COLO668 (cell line): Measurements from ENCODE around the gene PRSS50.
A peak's percentile ranks its signal among the peaks of the same experiment; 100 is the strongest.
"Not testable (repeated sequence)": the region's sequence is repeated elsewhere in the genome, so short reads cannot be mapped to it uniquely, and the experiment has no call there.

ENCODE experiments used
- DNase-seq: peaks from one replicate; lab custom pipeline; 2025; ENCODE audit not compliant: unreplicated experiment; lab: John Stamatoyannopoulos, UW

PRSS50 gene

DNA sequence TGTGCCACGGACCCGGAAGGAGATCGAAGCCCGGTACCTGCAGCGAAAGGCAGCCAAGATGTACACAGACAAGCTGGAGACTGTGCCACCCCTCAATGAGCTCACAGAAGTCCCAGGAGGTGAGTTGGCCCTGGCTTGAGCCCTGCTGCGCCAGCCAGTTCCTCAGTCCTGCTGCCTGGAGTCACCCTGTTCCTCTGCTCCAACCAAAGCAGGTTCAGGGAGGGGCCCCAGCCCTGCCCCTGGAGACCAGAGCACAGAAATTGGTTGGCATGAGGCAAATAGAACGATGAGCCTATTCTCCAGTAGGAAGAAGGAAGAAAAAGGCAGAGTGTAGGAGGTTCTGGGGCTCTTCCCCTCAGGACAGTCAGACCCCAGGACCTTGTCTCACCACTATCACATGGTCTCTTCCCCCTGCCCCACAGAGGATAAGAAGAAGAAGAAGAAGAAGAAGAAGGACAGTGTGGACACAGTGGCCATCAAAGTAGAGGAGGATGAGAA, 8.5 kb downstream of the PRSS50 start:
- no peak for DNase-seq

DNA sequence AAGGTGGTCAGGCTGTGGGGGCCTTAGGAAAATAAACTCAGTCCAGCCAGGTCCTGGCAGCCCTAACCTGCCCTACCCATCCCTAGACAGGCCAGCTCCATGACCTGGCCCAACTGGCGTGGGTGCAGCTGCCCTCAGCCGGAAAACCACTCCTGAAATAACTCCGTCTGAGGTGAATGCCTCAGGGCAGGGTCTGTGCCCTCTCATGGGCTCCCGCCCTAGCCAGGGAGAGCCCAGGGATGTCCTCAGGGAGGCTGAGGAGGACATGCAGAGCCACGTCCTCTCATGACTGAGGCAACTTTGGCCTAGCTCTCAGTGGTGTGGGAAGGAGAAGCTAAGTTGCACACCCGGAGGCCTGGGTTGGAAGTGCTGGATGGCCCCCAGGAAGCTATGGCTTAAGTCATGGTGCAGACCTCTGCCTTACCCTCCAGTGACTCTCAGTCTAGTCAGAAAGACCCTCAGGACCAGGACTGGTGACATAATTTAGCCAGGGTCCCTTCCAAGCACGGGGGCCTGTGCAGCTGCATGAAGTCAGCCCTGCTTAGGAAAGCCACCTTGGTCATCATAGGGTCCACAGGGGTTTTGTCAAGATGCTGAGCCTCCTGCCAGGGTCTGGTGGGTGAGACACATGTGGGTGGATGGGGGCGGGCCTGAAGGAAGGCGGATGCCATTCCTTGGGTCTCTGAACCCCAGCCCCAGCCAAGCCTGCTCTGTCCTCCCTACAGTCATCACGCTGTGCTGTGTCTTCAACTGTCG, 9.1 kb downstream of the PRSS50 start:
- DNase-seq: no peak

DNA sequence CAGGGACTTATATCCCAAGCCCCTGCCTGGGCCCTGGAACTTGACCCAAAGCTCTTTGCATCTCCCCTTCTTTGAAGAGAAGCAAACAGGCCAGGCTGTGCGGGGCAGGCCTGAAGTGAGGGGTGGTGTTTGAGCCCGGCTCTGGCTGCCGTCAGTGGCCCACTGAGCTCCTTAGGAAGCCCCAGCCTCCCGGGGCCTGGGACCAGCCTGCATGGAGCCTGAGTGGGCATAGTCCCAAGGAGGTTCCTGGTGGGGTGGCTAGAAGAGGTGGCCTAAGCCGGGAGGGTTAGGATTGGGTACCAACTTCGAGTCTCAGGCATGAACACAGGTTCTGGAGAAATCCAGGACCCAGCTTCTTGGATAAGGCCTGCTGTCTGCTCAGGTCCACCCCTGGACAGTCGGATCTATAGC, 10.1 kb downstream of the PRSS50 start:
- no peak for DNase-seq

GRCh38 chr3:46706771-46707582, 10.7 kb downstream of the PRSS50 start:
- no peak for DNase-seq

GRCh38 chr3:46705751-46706552, 11.7 kb downstream of the PRSS50 start:
- DNase-seq: peak; percentile 12

GRCh38 chr3:46705022-46705530, 12.6 kb downstream of the PRSS50 start:
- peak; percentile 56 for DNase-seq

DNA sequence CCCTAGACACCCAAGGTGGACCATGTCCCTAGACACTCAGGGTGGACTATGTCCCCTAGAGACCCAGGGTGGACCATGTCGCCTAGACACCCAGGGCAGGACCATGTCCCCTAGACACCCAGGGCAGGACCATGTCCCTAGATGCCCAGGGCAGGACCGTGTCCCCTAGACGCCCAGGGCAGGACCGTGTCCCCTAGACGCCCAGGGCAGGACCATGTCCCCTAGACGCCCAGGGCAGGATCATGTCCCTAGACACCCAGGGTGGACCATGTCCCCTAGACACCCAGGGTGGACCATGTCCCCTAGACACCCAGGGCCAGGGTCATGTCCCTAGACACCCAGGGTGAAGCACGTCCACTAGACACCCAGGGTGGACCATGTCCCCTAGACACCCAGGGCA, 13.3 kb downstream of the PRSS50 start:
- DNase-seq: not testable (repeated sequence)

GRCh38 chr3:46703013-46703520, 14.6 kb downstream of the PRSS50 start:
- no peak for DNase-seq

GRCh38 chr3:46702246-46703012, 15.2 kb downstream of the PRSS50 start:
- no peak for DNase-seq

DNA sequence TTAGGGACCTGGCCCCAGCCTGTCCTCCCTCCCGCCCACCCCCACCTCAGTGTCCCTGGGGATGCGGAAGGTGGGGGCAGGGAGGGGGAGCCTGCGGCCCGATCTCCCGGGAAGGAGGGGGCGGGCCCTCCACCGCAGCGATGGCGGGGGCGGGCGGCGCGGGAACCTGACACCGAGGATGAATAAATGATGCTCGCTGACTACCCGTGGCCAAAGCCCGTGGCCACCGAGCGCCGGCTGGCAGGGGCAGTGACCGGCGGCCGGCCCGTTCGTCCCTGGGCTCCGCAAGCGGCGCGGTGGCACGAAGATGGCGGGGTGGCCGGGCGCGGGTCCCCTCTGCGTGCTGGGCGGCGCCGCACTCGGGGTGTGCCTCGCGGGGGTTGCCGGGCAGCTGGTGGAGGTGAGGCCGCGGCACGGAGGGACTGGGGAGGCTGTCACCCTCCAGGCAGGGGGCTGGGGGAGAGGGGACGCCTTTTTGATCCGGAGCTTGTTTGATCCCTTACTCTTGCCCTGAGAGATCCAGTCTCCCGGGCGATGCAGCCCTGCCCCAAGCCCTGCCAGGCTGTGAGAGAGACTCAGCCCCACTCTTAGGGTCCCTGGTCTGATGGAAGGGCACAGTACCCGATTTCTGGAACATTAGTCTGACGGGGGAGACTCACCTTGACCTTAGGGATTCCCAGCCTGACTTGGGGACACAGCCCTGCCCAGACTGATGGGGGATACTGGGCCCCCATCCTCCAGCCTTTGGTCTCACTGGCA, 16.3 kb downstream of the PRSS50 start, which contains the start of gene TMIE:
Gene TMIE, plus strand, starts transcription at position 212 of the 759 bp plus-strand sequence. Its CDS starts 96 bp downstream, at position 308.
- DNase-seq: peak; percentile 9

DNA sequence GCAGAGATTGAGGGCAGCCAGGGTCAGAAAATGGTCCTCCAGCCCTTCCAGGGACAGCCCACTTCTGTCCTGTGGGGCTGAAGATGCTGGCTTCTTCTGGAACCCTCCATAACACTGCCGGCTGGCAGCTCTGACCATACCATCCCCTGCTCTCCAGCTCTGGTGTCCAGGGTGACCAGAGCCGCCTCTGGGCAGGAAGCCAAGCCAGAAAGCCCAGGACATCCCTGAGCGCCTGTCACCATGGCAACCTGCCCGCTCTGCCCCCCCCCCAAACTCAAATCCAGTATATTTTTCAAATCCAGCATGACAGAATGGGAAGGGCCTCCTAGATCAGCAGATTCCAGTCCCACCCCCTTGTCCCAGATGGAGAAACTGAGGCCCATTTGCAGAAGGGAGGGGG, 16.9 kb downstream of the PRSS50 start:
- DNase-seq: peak; percentile 57

GRCh38 chr3:46699676-46700523, 17.8 kb downstream of the PRSS50 start:
- DNase-seq: no peak

- no peak for DNase-seq
Observed at GRCh38 chr3:46695962-46696894, 21.4 kb downstream of the PRSS50 start.

DNA sequence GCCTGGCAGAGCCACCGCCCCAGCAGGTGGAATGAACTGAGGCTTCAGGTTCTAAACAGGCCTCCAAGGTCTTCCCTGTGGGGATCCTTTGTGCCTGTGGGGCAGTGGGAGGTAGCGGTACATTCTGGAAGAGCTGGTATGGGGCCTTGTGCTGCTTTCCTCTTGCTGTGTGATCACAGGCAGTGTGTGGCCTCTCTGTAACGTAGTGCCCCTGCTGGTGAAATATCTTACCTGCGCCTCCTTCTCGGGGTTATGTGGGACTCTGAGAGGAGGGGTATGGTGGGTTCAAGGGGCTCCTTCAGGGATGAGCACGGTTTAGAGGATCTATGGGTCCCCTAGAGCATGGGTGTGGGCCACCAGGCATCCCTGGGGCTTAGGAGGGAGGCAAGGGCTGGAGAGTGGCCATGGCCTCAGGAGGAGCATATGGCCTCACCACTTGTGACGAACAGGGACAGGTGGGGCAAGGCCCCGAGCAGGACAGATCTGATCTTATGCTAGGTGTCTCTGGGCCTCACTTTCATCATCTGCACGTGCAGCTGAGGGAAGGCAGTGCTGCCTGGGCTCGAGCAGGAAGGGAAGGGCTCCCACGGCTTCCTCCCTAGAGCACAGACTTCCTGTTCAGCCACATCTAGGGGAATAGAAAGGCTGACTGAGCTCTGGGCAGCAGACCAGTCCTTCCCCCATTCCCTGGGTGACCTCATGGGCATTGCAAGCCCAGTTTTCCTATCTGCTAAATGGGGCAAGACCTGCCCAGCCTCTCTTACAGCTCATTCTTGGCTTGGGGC, 22.3 kb downstream of the PRSS50 start:
- peak; percentile 3 for DNase-seq

DNA sequence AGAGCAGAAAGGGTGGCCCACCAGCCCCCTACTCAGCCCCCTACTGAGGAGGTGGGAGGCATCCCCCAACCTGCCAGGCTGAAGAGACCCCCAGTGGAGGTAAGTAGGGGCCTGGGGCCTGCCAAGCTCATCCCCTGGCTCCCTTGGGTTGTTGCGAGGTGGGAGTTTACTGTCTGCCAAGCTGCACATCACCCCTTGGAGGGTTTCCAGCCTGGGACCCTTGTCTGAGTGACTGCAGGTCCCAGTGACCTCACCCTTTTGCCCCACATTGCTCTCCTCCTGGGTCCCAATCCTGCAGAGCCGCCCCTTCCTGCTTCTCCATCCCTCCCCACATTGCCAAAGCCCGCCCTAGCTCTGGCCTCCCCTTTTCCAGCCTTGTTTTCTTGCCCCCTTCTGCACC, 23.1 kb downstream of the PRSS50 start:
- DNase-seq: no peak

GRCh38 chr3:46693892-46694226, 23.8 kb downstream of the PRSS50 start:
- no peak for DNase-seq
